ENCODE measurements around the gene LHX4. TPM values are rescaled to one million over a fixed set of nuclear protein-coding genes. Genes with fewer than 3 reads are reported as not detected.
A peak's percentile ranks its signal among the peaks of the same experiment; 100 is the strongest.

The LHX4 gene
- total RNA-seq, 2 donors from 2014 or later, result not detected

DNA sequence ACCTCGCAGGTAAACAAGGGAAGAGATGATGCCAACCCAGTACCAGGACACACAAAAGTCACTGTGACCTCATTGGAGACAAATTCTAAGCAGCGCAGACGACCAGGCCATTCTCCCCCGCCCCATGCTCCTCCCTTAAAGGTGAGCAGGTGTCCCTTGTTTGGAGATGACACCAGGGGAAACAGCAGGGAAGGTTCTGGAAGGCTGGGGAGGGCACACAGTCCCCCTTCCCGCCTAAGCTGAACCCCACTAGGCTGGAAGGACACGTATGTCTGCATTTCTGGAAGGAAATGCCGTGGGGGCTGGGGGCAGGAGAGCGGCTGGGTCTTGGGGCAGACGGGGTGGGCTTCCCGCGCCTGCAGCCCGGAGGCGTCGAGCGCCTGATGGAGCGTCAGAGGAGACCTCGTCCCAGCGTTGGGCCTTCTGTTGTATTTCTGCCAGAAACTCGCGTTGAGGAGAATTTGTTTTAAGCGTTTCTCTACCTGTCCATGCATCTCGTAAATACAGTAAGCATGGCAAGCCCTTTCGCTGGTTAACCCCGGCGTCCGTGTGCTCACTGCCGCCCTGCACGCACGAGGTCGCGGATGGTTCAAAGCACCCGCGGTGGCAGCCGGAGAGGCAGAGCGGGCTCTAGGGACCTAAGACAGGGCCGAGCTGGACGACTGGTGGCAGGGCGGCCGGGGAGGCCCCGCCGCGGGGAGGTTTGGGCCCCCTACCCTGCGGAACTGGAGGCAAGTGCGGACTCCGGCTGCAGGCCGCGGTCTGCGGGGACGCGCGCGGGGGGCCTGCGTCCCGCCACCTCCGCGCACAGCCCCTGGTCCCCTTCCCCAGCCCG, 1.2 kb upstream of the LHX4 start:
- H3K36me3 ChIP-seq (replicated peaks in 1 of 2; ENCODE audit: insufficient read depth in 1 of 2, low read depth in 2 of 2), result no peaks in the 10 kb centered on the region

GRCh38 chr1:180230416-180230790, 339 bp downstream of the LHX4 start:
- TF ChIP-seq POLR2A (IDR thresholded peaks at IDR 0.05), result no peak
- no peak for TF ChIP-seq CTCF (IDR thresholded peaks at IDR 0.05)
- no peak for DNase-seq
- Histone ChIP-seq H3K27me3 (peaks cover 0 to 69% of the 10 kb centered on the region in 2 donors), H3K36me3 (replicated peaks in 1 of 2; ENCODE audit: insufficient read depth in 1 of 2, low read depth in 2 of 2) (no peaks in the 10 kb centered on the region), H3K27ac (no peak overlapping the region), H3K4me1 (peaks cover 54% of the 10 kb centered on the region), H3K9me3 (no peaks in the 10 kb centered on the region), H3K4me3 (peak overlapping the region in 1 of 2 donors; percentile 56)
- WGBS, 2 donors, result 0 to 1% methylated on average over 5 to 28 of the region's 28 CpGs
- intact Hi-C loops (cut with DNase I), result no loop called here
- ATAC-seq, result no peak

More for the DNA sequence above, 1.2 kb upstream of the LHX4 start:
- ATAC-seq (no peak), DNase-seq (no peak)
- 5 to 8% methylated on average over 12 to 55 of the region's 57 CpGs for WGBS, 2 donors
- Histone ChIP-seq H3K4me1 (peaks cover 41% of the 10 kb centered on the region), H3K27ac (no peak overlapping the region), H3K9me3 (no peaks in the 10 kb centered on the region), H3K4me3 (peak overlapping the region; percentile 15 to 56), H3K27me3 (peaks cover 0 to 57% of the 10 kb centered on the region in 2 donors)
- no peak for TF ChIP-seq POLR2A (IDR thresholded peaks at IDR 0.05)
- no peak for TF ChIP-seq CTCF (IDR thresholded peaks at IDR 0.05)
- intact Hi-C loops (cut with DNase I), result no loop called here

- H3K36me3 ChIP-seq (replicated peaks in 1 of 2; ENCODE audit: insufficient read depth in 1 of 2, low read depth in 2 of 2), result no peaks in the 10 kb centered on the region
- H3K9me3 ChIP-seq, result no peaks in the 10 kb centered on the region
- WGBS, 2 donors, result 1% methylated on average over 27 to 57 of the region's 65 CpGs
- intact Hi-C loops (cut with DNase I), result no loop called here
- peak; percentile 19 for ATAC-seq
- no peak for DNase-seq
- TF ChIP-seq POLR2A (IDR thresholded peaks at IDR 0.05), result no peak
- TF ChIP-seq CTCF (IDR thresholded peaks at IDR 0.05), result no peak
- no peak overlapping the region for H3K27ac ChIP-seq
- peaks cover 0 to 70% of the 10 kb centered on the region in 2 donors for H3K27me3 ChIP-seq
- peaks cover 59% of the 10 kb centered on the region for H3K4me1 ChIP-seq
- peak overlapping the region in 1 of 2 donors; percentile 14 for H3K4me3 ChIP-seq
These were observed 884 bp downstream of the LHX4 start for GRCh38 chr1:180230791-180231505.

DNA sequence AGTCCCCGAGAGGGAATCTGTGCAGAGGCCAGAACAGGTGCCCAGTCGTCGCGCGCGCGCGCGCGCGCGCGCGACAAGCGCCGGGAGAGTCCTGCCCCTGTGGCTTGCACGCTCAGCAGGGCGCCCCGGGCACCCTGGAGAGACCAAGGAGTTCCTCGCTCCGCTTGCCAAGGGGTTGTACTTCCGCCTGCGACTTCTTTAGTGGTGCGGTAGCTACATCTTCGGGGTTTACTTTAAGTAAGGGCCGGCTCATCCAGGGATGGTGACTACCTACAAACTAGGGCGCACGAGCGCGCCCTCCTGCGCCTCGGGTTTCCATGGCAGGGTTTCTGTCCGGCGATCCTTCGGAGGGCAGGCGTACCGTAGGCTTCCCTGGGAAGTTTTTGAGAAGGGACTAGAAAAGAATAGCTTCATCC, 1.4 kb downstream of the LHX4 start:
- ATAC-seq (peak; percentile 8), DNase-seq (peak in 2 of 4 donors; percentile 26 to 42)
- Histone ChIP-seq H3K4me3 (no peak overlapping the region), H3K36me3 (replicated peaks in 1 of 2; ENCODE audit: insufficient read depth in 1 of 2, low read depth in 2 of 2) (no peaks in the 10 kb centered on the region), H3K27me3 (peaks cover 0 to 75% of the 10 kb centered on the region in 2 donors), H3K9me3 (no peaks in the 10 kb centered on the region), H3K27ac (no peak overlapping the region), H3K4me1 (peaks cover 65% of the 10 kb centered on the region)
- TF ChIP-seq POLR2A (IDR thresholded peaks at IDR 0.05), result no peak
- TF ChIP-seq CTCF (IDR thresholded peaks at IDR 0.05), result no peak
- WGBS, 2 donors, result 0 to 1% methylated on average over 7 to 37 of the region's 37 CpGs
- intact Hi-C loops (cut with DNase I), result no loop called here

All from body of pancreas (tissue), 4 donors.